GM12878 (cell line): ENCODE results near the gene EP400. TPM values are rescaled to one million over a fixed set of nuclear protein-coding genes. Genes with fewer than 3 reads are reported as not detected.

Experiments
- BACH1 ChIP-seq: fragments of 450-650 bp; IDR thresholded peaks from 2 replicates; pipeline ENCODE4 v1.6.1; 2017; ENCODE audit warnings: mild to moderate bottlenecking, borderline replicate concordance
- BRCA1 ChIP-seq: IDR thresholded peaks from 2 replicates; pipeline ENCODE4 v1.6.1; 2011; ENCODE audit warnings: low read depth, low read length, improper control_type of control experiment
- FOXK2 ChIP-seq: fragments of 450-650 bp; IDR thresholded peaks from 2 replicates; pipeline ENCODE4 v1.6.1; 2017; ENCODE audit warnings: mild to moderate bottlenecking, moderate library complexity
- HDAC2 ChIP-seq: fragments of 200-600 bp; sonication (generic); IDR thresholded peaks from 2 replicates; pipeline ENCODE4 v1.6.1; 2017
- HDGF ChIP-seq: fragments of 450-650 bp; IDR thresholded peaks from 2 replicates; pipeline ENCODE4 v1.6.1; 2016; ENCODE audit warnings: antibody characterized with exemption
- IRF4 ChIP-seq: IDR thresholded peaks from 2 replicates; pipeline ENCODE4 v1.6.1; 2011; ENCODE audit warnings: low read depth, low read length
- JUNB ChIP-seq: IDR thresholded peaks from 2 replicates; pipeline ENCODE4 v1.6.1; 2016; ENCODE audit warnings: antibody characterized with exemption, mild to moderate bottlenecking
- KAT2A ChIP-seq: conservative IDR thresholded peaks from 2 replicates; pipeline ENCODE4 v1.6.1; 2011; ENCODE audit warnings: low read depth, low read length; ENCODE audit not compliant: control insufficient read depth
- KDM1A ChIP-seq: fragments of 200-600 bp; sonication (generic); IDR thresholded peaks from 2 replicates; pipeline ENCODE4 v1.6.1; 2016; ENCODE audit warnings: borderline replicate concordance
- NFYA ChIP-seq: IDR thresholded peaks from 2 replicates; pipeline ENCODE4 v1.6.1; 2011; ENCODE audit warnings: low read depth, mild to moderate bottlenecking, low read length, improper control_type of control experiment, borderline replicate concordance
- NFYB ChIP-seq: IDR thresholded peaks from 2 replicates; pipeline ENCODE4 v1.6.1; 2011; ENCODE audit warnings: low read depth, mild to moderate bottlenecking, low read length, improper control_type of control experiment, moderate library complexity; ENCODE audit not compliant: insufficient read depth
- POLR2AphosphoS2 ChIP-seq: IDR thresholded peaks from 2 replicates; pipeline ENCODE4 v1.6.1; 2011; ENCODE audit warnings: low read depth, mild to moderate bottlenecking, low read length, improper control_type of control experiment, moderate library complexity
- RAD21 ChIP-seq: IDR thresholded peaks from 2 replicates; pipeline ENCODE4 v1.6.1; 2011; ENCODE audit warnings: mild to moderate bottlenecking, low read depth, low read length, moderate library complexity; ENCODE audit not compliant: insufficient read depth
- RELA ChIP-seq: fragments of 450-650 bp; IDR thresholded peaks from 2 replicates; pipeline ENCODE4 v1.8.0; 2014; ENCODE audit warnings: borderline replicate concordance; ENCODE audit not compliant: partially characterized antibody
- STAT3 ChIP-seq: IDR thresholded peaks from 2 replicates; pipeline ENCODE4 v1.6.1; 2011; ENCODE audit warnings: low read depth, low read length, improper control_type of control experiment
- TARDBP ChIP-seq: IDR thresholded peaks from 2 replicates; pipeline ENCODE4 v1.6.1; 2016; ENCODE audit warnings: borderline replicate concordance
- ZNF24 ChIP-seq: fragments of 450-650 bp; IDR thresholded peaks from 2 replicates; pipeline ENCODE4 v1.6.1; 2017; ENCODE audit warnings: antibody characterized with exemption, mild to moderate bottlenecking
- polyA plus RNA-seq, 11 experiments: library from polyadenylated mRNA; depleted of rRNA in 4 of 11; unstranded in 6 of 11; stranded (reverse) in 5 of 11; fragments of >200 nt; fragmentation: Nextera tagmentation in 4 of 11; fragmentation: Illumina TruSeq in 1 of 11; extraction: Ambion mirVana in 4 of 11; extraction: Trizol in 1 of 11; gene quantifications; 1 replicate in 1 of 11; 2 replicates in 10 of 11; pipeline versions ENCODE4 v1.2.1 to v1.2.3, GENCODE V29; 2011 to 2016; ENCODE audit warnings: inconsistent platforms in 2 of 11, missing spikeins in 2 of 11, low read depth in 1 of 11
- total RNA-seq, 4 experiments: library from RNA; depleted of rRNA in 3 of 4; stranded (reverse); fragments of >200 nt in 3 of 4; fragmentation: Illumina TruSeq in 1 of 4; extraction: Trizol in 1 of 4; gene quantifications; 2 replicates each; pipeline versions ENCODE4 v1.2.1 to v1.2.3, GENCODE V29; 2013 to 2021
- TF ChIP-seq, protein P1 (sequence below): fragments of 450-650 bp; IDR thresholded peaks from 2 replicates; pipeline ENCODE4 v1.6.1; 2018; ENCODE audit warnings: mild to moderate bottlenecking, low read depth, moderate library complexity; ENCODE audit not compliant: partially characterized antibody
- TF ChIP-seq, protein P2 (sequence below): fragments of 450-650 bp; IDR thresholded peaks from 2 replicates; pipeline ENCODE4 v1.6.1; 2014; ENCODE audit warnings: mild to moderate bottlenecking
- TF ChIP-seq, protein P3 (sequence below), 3 experiments: IDR thresholded peaks in 2 of 3; conservative IDR thresholded peaks in 1 of 3; 2 replicates each; pipeline ENCODE4 v1.5.1; 2011; ENCODE audit warnings: low read depth in 3 of 3, low read length in 3 of 3, mild to moderate bottlenecking in 3 of 3, control low read depth in 2 of 3, moderate library complexity in 2 of 3, inconsistent platforms in 1 of 3, mixed read lengths in 1 of 3; ENCODE audit not compliant: control insufficient read depth in 2 of 3, insufficient read depth in 1 of 3; ENCODE audit errors: extremely low read depth in 1 of 3
- TF ChIP-seq, protein P4 (sequence below): IDR thresholded peaks from 2 replicates; pipeline ENCODE4 v1.6.1; 2012; ENCODE audit warnings: low read depth, low read length, improper control_type of control experiment
- TF ChIP-seq, protein P5 (sequence below): fragments of 450-650 bp; IDR thresholded peaks from 2 replicates; pipeline ENCODE4 v1.6.1; 2016; ENCODE audit warnings: mild to moderate bottlenecking

EP400 gene
- total and polyA plus RNA-seq, 10 of the 15 experiments (the other 5 are each of a cell fraction or from before 2014, with no cell fraction given): 3.8 to 44.2 (median 8.4) TPM

DNA sequence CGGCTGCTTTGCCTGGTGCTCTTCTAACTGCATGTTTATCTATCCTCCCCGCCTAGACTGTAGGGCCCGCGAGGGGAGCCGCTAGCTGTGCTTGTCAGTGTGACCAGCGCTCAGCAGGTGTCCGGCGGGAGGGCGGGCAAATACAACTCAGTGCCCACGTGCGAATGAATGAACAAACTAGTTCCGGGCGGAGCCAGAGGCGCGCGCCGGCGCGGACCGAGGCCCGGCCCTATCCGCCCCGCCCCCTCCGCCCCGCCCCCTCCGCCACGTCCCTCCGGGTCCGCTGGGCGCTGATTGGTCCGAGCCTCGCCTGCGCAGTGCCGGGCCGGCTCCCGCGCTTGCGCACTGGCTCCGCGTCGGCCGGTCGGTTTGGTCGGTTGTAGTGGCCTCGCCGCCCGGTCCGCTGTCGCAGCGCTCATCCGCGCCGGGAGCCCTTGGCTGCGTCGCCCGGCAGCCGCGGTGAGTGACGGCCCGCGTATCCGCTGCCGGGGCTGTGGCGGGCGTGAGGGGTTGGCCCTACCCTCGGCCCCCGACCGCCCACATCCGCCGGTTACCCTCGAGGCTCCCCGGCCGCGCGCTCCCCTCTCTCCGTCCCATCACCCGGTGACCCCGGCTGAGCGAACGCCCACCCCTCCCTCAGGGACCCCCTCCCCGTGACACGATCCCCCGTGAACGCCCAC, 134.3 kb downstream of the EP400 start (continued):
- TF ChIP-seq NFYA: no peak
- no peak for TF ChIP-seq KDM1A
- no peak for TF ChIP-seq HDAC2
- no peak for TF ChIP-seq KAT2A
- TF ChIP-seq ZNF24: peak; percentile 72
- no peak for TF ChIP-seq TARDBP
- TF ChIP-seq, protein P1, sequence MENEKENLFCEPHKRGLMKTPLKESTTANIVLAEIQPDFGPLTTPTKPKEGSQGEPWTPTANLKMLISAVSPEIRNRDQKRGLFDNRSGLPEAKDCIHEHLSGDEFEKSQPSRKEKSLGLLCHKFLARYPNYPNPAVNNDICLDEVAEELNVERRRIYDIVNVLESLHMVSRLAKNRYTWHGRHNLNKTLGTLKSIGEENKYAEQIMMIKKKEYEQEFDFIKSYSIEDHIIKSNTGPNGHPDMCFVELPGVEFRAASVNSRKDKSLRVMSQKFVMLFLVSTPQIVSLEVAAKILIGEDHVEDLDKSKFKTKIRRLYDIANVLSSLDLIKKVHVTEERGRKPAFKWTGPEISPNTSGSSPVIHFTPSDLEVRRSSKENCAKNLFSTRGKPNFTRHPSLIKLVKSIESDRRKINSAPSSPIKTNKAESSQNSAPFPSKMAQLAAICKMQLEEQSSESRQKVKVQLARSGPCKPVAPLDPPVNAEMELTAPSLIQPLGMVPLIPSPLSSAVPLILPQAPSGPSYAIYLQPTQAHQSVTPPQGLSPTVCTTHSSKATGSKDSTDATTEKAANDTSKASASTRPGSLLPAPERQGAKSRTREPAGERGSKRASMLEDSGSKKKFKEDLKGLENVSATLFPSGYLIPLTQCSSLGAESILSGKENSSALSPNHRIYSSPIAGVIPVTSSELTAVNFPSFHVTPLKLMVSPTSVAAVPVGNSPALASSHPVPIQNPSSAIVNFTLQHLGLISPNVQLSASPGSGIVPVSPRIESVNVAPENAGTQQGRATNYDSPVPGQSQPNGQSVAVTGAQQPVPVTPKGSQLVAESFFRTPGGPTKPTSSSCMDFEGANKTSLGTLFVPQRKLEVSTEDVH: no peak
- TF ChIP-seq, protein P2, sequence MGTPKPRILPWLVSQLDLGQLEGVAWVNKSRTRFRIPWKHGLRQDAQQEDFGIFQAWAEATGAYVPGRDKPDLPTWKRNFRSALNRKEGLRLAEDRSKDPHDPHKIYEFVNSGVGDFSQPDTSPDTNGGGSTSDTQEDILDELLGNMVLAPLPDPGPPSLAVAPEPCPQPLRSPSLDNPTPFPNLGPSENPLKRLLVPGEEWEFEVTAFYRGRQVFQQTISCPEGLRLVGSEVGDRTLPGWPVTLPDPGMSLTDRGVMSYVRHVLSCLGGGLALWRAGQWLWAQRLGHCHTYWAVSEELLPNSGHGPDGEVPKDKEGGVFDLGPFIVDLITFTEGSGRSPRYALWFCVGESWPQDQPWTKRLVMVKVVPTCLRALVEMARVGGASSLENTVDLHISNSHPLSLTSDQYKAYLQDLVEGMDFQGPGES: no peak
- TF ChIP-seq BRCA1: no peak
- TF ChIP-seq RELA: no peak
- no peak for TF ChIP-seq HDGF
- TF ChIP-seq, protein P3, sequence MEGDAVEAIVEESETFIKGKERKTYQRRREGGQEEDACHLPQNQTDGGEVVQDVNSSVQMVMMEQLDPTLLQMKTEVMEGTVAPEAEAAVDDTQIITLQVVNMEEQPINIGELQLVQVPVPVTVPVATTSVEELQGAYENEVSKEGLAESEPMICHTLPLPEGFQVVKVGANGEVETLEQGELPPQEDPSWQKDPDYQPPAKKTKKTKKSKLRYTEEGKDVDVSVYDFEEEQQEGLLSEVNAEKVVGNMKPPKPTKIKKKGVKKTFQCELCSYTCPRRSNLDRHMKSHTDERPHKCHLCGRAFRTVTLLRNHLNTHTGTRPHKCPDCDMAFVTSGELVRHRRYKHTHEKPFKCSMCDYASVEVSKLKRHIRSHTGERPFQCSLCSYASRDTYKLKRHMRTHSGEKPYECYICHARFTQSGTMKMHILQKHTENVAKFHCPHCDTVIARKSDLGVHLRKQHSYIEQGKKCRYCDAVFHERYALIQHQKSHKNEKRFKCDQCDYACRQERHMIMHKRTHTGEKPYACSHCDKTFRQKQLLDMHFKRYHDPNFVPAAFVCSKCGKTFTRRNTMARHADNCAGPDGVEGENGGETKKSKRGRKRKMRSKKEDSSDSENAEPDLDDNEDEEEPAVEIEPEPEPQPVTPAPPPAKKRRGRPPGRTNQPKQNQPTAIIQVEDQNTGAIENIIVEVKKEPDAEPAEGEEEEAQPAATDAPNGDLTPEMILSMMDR (IDR thresholded peaks at IDR 0.05 in 2 of 3, conservative IDR thresholded peaks at IDR 0.05 in 1 of 3; ENCODE audit: control insufficient read depth in 2 of 3, extremely low read depth in 1 of 3, insufficient read depth in 1 of 3, low read depth in 3 of 3, low read length in 3 of 3): no peak
- TF ChIP-seq, protein P4, sequence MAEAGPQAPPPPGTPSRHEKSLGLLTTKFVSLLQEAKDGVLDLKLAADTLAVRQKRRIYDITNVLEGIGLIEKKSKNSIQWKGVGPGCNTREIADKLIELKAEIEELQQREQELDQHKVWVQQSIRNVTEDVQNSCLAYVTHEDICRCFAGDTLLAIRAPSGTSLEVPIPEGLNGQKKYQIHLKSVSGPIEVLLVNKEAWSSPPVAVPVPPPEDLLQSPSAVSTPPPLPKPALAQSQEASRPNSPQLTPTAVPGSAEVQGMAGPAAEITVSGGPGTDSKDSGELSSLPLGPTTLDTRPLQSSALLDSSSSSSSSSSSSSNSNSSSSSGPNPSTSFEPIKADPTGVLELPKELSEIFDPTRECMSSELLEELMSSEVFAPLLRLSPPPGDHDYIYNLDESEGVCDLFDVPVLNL: no peak
- TF ChIP-seq JUNB: no peak
- TF ChIP-seq POLR2AphosphoS2: 0 out of 2 replicates have a peak, but pooled peaks have one; percentile 18
- TF ChIP-seq NFYB: peak; percentile 69; the same call in 1 of the 2 replicates
- TF ChIP-seq, protein P5, sequence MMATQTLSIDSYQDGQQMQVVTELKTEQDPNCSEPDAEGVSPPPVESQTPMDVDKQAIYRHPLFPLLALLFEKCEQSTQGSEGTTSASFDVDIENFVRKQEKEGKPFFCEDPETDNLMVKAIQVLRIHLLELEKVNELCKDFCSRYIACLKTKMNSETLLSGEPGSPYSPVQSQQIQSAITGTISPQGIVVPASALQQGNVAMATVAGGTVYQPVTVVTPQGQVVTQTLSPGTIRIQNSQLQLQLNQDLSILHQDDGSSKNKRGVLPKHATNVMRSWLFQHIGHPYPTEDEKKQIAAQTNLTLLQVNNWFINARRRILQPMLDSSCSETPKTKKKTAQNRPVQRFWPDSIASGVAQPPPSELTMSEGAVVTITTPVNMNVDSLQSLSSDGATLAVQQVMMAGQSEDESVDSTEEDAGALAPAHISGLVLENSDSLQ: peak; percentile 91
- TF ChIP-seq IRF4: no peak
- no peak for TF ChIP-seq RAD21
- no peak for TF ChIP-seq FOXK2
- TF ChIP-seq BACH1: peak; percentile 86
- TF ChIP-seq STAT3: no peak
